Measurements from ENCODE around the gene DAGLA. TPM values are rescaled to one million over a fixed set of nuclear protein-coding genes. Genes with fewer than 3 reads are reported as not detected.
A peak's percentile ranks its signal among the peaks of the same experiment; 100 is the strongest.

Gene DAGLA
- total RNA-seq, 1 donor from 2014 or later, result 1.1 TPM

GRCh38 chr11:61775606-61776554 is 95.7 kb downstream of the DAGLA start:
- no peak for DNase-seq (ENCODE audit: low spot score)
- no peaks in the 10 kb centered on the region for H4K20me1 ChIP-seq (ENCODE audit: low read depth)
- no peak overlapping the region for H2AFZ ChIP-seq (replicated peaks)
- Mint-ChIP-seq H3K4me3 (no peak overlapping the region), H3K27ac (peak overlapping the region; percentile 76), H3K27me3 (ENCODE audit: insufficient read depth, low read depth) (no peaks in the 10 kb centered on the region), H3K9me3 (no peaks in the 10 kb centered on the region), H3K4me1 (peaks cover 28% of the 10 kb centered on the region), H3K36me3 (peaks cover 5% of the 10 kb centered on the region)
- H3K4me3 ChIP-seq, result no peak overlapping the region
- no peaks in the 10 kb centered on the region for H3K36me3 ChIP-seq
- no peaks in the 10 kb centered on the region for H3K4me1 ChIP-seq
- no peaks in the 10 kb centered on the region for H3K27me3 ChIP-seq
- no peaks in the 10 kb centered on the region for H3K79me2 ChIP-seq (ENCODE audit: low read depth)
- H3F3A ChIP-seq (ENCODE audit: low read depth), result no peaks in the 10 kb centered on the region
- no peak for TF ChIP-seq EZH2 (IDR thresholded peaks at IDR 0.05)
- no peak for TF ChIP-seq CTCF (IDR thresholded peaks at IDR 0.05)
- no peak for TF ChIP-seq EZH2phosphoT487 (IDR thresholded peaks at IDR 0.05)
- no peak overlapping the region for H3K4me2 ChIP-seq
- H3K9me3 ChIP-seq (ENCODE audit: low read depth), result no peaks in the 10 kb centered on the region
- no peak overlapping the region for H3K9ac ChIP-seq
- H3K27ac ChIP-seq, result no peak overlapping the region

- no peaks in the 10 kb centered on the region for H3K27me3 Mint-ChIP-seq (ENCODE audit: insufficient read depth, low read depth)
- Histone ChIP-seq H3K4me3 (no peak overlapping the region), H3K4me1 (no peaks in the 10 kb centered on the region), H3K27ac (no peak overlapping the region), H3K4me2 (no peak overlapping the region), H3K9me3 (ENCODE audit: low read depth) (no peaks in the 10 kb centered on the region), H3K27me3 (no peaks in the 10 kb centered on the region), H3K36me3 (no peaks in the 10 kb centered on the region), H2AFZ (replicated peaks) (no peak overlapping the region), H3K9ac (no peak overlapping the region), H4K20me1 (ENCODE audit: low read depth) (no peaks in the 10 kb centered on the region), H3K79me2 (ENCODE audit: low read depth) (no peaks in the 10 kb centered on the region), H3F3A (ENCODE audit: low read depth) (no peaks in the 10 kb centered on the region)
- peak; percentile 67 for DNase-seq (ENCODE audit: low spot score)
- peaks cover 5% of the 10 kb centered on the region for H3K36me3 Mint-ChIP-seq
- H3K4me1 Mint-ChIP-seq, result peaks cover 25% of the 10 kb centered on the region
- peak overlapping the region; percentile 76 for H3K27ac Mint-ChIP-seq
- no peaks in the 10 kb centered on the region for H3K9me3 Mint-ChIP-seq
- TF ChIP-seq EZH2 (IDR thresholded peaks at IDR 0.05) (no peak), CTCF (IDR thresholded peaks at IDR 0.05) (peak; percentile 76), EZH2phosphoT487 (IDR thresholded peaks at IDR 0.05) (no peak)
- no peak overlapping the region for H3K4me3 Mint-ChIP-seq
Observed at GRCh38 chr11:61776561-61777075, 96.4 kb downstream of the DAGLA start.

GRCh38 chr11:61777234-61778090 is 97.3 kb downstream of the DAGLA start:
- Histone ChIP-seq H2AFZ (replicated peaks) (no peak overlapping the region), H3K4me2 (no peak overlapping the region), H3K27me3 (no peaks in the 10 kb centered on the region), H3F3A (ENCODE audit: low read depth) (peaks cover 6% of the 10 kb centered on the region), H4K20me1 (ENCODE audit: low read depth) (no peaks in the 10 kb centered on the region), H3K9me3 (ENCODE audit: low read depth) (no peaks in the 10 kb centered on the region), H3K9ac (no peak overlapping the region), H3K4me3 (no peak overlapping the region), H3K4me1 (no peaks in the 10 kb centered on the region), H3K36me3 (no peaks in the 10 kb centered on the region), H3K27ac (no peak overlapping the region), H3K79me2 (ENCODE audit: low read depth) (no peaks in the 10 kb centered on the region)
- no peak for DNase-seq (ENCODE audit: low spot score)
- peaks cover 20% of the 10 kb centered on the region for H3K4me1 Mint-ChIP-seq
- peak overlapping the region; percentile 42 for H3K4me3 Mint-ChIP-seq
- TF ChIP-seq EZH2phosphoT487 (IDR thresholded peaks at IDR 0.05), result no peak
- no peak for TF ChIP-seq CTCF (IDR thresholded peaks at IDR 0.05)
- no peak overlapping the region for H3K27ac Mint-ChIP-seq
- H3K27me3 Mint-ChIP-seq (ENCODE audit: insufficient read depth, low read depth), result no peaks in the 10 kb centered on the region
- H3K9me3 Mint-ChIP-seq, result no peaks in the 10 kb centered on the region
- peaks cover 5% of the 10 kb centered on the region for H3K36me3 Mint-ChIP-seq

All from neural progenitor cell (in vitro differentiated cells).